H1 (cell line): ENCODE data around the gene KLHDC1. TPM values are rescaled to one million over a fixed set of nuclear protein-coding genes. Genes with fewer than 3 reads are reported as not detected.

Experiments used
- CTCF ChIA-PET: fragments of 300-600 bp; sonication (Branson Sonifier 250); formaldehyde crosslinking; loops from one replicate; lab custom pipeline; 2021; ENCODE audit not compliant: partially characterized antibody; lab: Charles Lee
- POLR2A ChIA-PET: fragments of 300-600 bp; sonication (Branson Sonifier 250); formaldehyde crosslinking; loops from one replicate; lab custom pipeline; 2021; ENCODE audit warnings: inconsistent platforms; ENCODE audit not compliant: partially characterized antibody; lab: Charles Lee
- DNase-seq, 2 experiments: peaks; one replicate each; pipeline versions ENCODE4 v3.0.0 to v3.0.0-alpha.2; 2010 to 2022; ENCODE audit warnings: low spot score in 2 of 2, low read depth in 1 of 2, mixed read lengths in 1 of 2
- FAIRE-seq: peaks from 2 replicates; lab custom pipeline; 2011; peaks lifted over from hg19 to GRCh38; lab: Jason Lieb, UNC
- H2AFZ ChIP-seq: 2 replicates; pipeline ENCODE4 v1.8.1; 2012; ENCODE audit warnings: low read length, inconsistent platforms
- H2AK5ac ChIP-seq: 2 replicates; pipeline ENCODE4 v1.6.1; 2013; ENCODE audit warnings: low read depth, low read length
- H2BK120ac ChIP-seq: replicated peaks from 2 replicates; pipeline ENCODE3; 2013; ENCODE audit warnings: low read depth, low read length, inconsistent platforms
- H2BK12ac ChIP-seq: 2 replicates; pipeline ENCODE4 v1.6.1; 2013; ENCODE audit warnings: low read depth, low read length
- H2BK15ac ChIP-seq: 2 replicates; pipeline ENCODE4 v1.6.1; 2013; ENCODE audit warnings: low read length
- H2BK20ac ChIP-seq: 2 replicates; pipeline ENCODE4 v1.6.1; 2013; ENCODE audit warnings: low read length
- H2BK5ac ChIP-seq: 2 replicates; pipeline ENCODE4 v1.6.1; 2013; ENCODE audit warnings: low read depth, low read length
- H3K14ac ChIP-seq: 2 replicates; pipeline ENCODE4 v1.6.1; 2013; ENCODE audit warnings: inconsistent platforms; ENCODE audit not compliant: insufficient read length
- H3K18ac ChIP-seq: 2 replicates; pipeline ENCODE4 v1.6.1; 2013; ENCODE audit warnings: low read length; ENCODE audit errors: extremely low read depth
- H3K23ac ChIP-seq: 2 replicates; pipeline ENCODE4 v1.6.1; 2013; ENCODE audit warnings: inconsistent platforms; ENCODE audit not compliant: insufficient read length
- H3K23me2 ChIP-seq: 2 replicates; pipeline ENCODE4 v1.6.1; 2013; ENCODE audit warnings: low read depth, low read length
- H3K27ac ChIP-seq: 2 replicates; pipeline ENCODE4 v1.6.1; 2011; ENCODE audit warnings: low read depth, low read length, inconsistent platforms
- H3K27me3 ChIP-seq, 4 experiments: replicated peaks in 1 of 4; 1 replicate in 1 of 4; 2 replicates in 3 of 4; pipeline versions ENCODE4 v1.6.1 to v1.8.1; 2011 to 2013; ENCODE audit warnings: low read length in 3 of 4, mild to moderate bottlenecking in 3 of 4, inconsistent platforms in 2 of 4, mixed read lengths in 2 of 4, moderate library complexity in 1 of 4; ENCODE audit not compliant: control insufficient read depth in 3 of 4, insufficient read depth in 3 of 4; ENCODE audit errors: extremely low read depth in 1 of 4
- H3K36me3 ChIP-seq, 4 experiments: 2 replicates each; pipeline versions ENCODE4 v1.6.1 to v1.8.1; 2011 to 2013; ENCODE audit warnings: mild to moderate bottlenecking in 4 of 4, low read length in 3 of 4, moderate library complexity in 2 of 4, control low read depth in 1 of 4, inconsistent platforms in 1 of 4; ENCODE audit not compliant: insufficient read depth in 4 of 4, control insufficient read depth in 2 of 4
- H3K4ac ChIP-seq: replicated peaks from 2 replicates; pipeline ENCODE3; 2013; ENCODE audit warnings: low read length, low read depth, mixed read lengths, inconsistent platforms; ENCODE audit not compliant: insufficient read length
- H3K4me1 ChIP-seq, 4 experiments: replicated peaks in 1 of 4; 1 replicate in 1 of 4; 2 replicates in 3 of 4; pipeline versions ENCODE4 v1.6.1 to v1.8.1; 2011 to 2013; ENCODE audit warnings: low read length in 3 of 4, inconsistent platforms in 2 of 4, mixed read lengths in 1 of 4; ENCODE audit not compliant: insufficient read depth in 4 of 4, control insufficient read depth in 3 of 4
- H3K4me2 ChIP-seq, 2 experiments: 2 replicates each; pipeline versions ENCODE4 v1.6.1 to v1.8.1; 2011 to 2013; ENCODE audit warnings: low read depth in 2 of 2, low read length in 2 of 2, control low read depth in 1 of 2, inconsistent platforms in 1 of 2, mild to moderate bottlenecking in 1 of 2; ENCODE audit not compliant: insufficient read depth in 1 of 2
- H3K4me3 ChIP-seq, 4 experiments: fragments of 200-600, 300-600 bp in 1 of 4; sonication (generic), shearing (Covaris generic), sonication (Bioruptor Twin) in 1 of 4; 2 replicates each; pipeline versions ENCODE4 v1.5.1 to v1.8.1; 2011 to 2016; ENCODE audit warnings: low read length in 4 of 4, low read depth in 3 of 4, control low read depth in 2 of 4, inconsistent platforms in 2 of 4, mild to moderate bottlenecking in 2 of 4, mixed read lengths in 1 of 4, moderate library complexity in 1 of 4; ENCODE audit not compliant: insufficient read depth in 2 of 4; ENCODE audit errors: extremely low read depth in 1 of 4
- H3K56ac ChIP-seq: replicated peaks from 2 replicates; pipeline ENCODE3; 2013; ENCODE audit warnings: low read depth, mild to moderate bottlenecking, mixed read lengths, low read length, inconsistent platforms; ENCODE audit not compliant: insufficient read length
- H3K79me1 ChIP-seq: 2 replicates; pipeline ENCODE4 v1.6.1; 2013; ENCODE audit warnings: low read depth, low read length, control low read depth
- H3K79me2 ChIP-seq, 2 experiments: 2 replicates each; pipeline versions ENCODE4 v1.6.1 to v1.8.1; 2012 to 2013; ENCODE audit warnings: low read length in 2 of 2, mild to moderate bottlenecking in 2 of 2, inconsistent platforms in 1 of 2; ENCODE audit not compliant: insufficient read depth in 2 of 2, control insufficient read depth in 1 of 2
- H3K9ac ChIP-seq, 4 experiments: replicated peaks in 1 of 4; 1 replicate in 1 of 4; 2 replicates in 3 of 4; pipeline versions ENCODE4 v1.6.1 to v1.8.1; 2011 to 2013; ENCODE audit warnings: low read depth in 3 of 4, low read length in 3 of 4, control low read depth in 2 of 4, mild to moderate bottlenecking in 2 of 4, moderate library complexity in 2 of 4, inconsistent platforms in 1 of 4; ENCODE audit errors: extremely low read depth in 1 of 4
- H3K9me3 ChIP-seq, 2 experiments: 2 replicates each; pipeline versions ENCODE4 v1.6.1 to v1.8.1; 2012 to 2013; ENCODE audit warnings: mild to moderate bottlenecking in 2 of 2, moderate library complexity in 2 of 2, control low read depth in 1 of 2, inconsistent platforms in 1 of 2, low read depth in 1 of 2, low read length in 1 of 2, mixed read lengths in 1 of 2; ENCODE audit not compliant: insufficient read depth in 2 of 2
- H4K20me1 ChIP-seq, 2 experiments: replicated peaks in 1 of 2; 2 replicates each; pipeline versions ENCODE3 to v1.8.1; 2011 to 2013; ENCODE audit warnings: inconsistent platforms in 2 of 2, low read length in 2 of 2, mild to moderate bottlenecking in 1 of 2; ENCODE audit not compliant: insufficient read depth in 2 of 2, control insufficient read depth in 1 of 2
- H4K5ac ChIP-seq: 2 replicates; pipeline ENCODE4 v1.6.1; 2013; ENCODE audit warnings: low read length, low read depth, mixed read lengths, inconsistent platforms; ENCODE audit not compliant: insufficient read length
- H4K8ac ChIP-seq: 2 replicates; pipeline ENCODE4 v1.8.0; 2013; ENCODE audit warnings: mild to moderate bottlenecking, moderate library complexity, low read length, inconsistent platforms; ENCODE audit not compliant: insufficient read depth; ENCODE audit errors: extremely low read depth
- H4K91ac ChIP-seq: replicated peaks from 2 replicates; pipeline ENCODE3; 2013; ENCODE audit warnings: low read length, mixed read lengths, inconsistent platforms; ENCODE audit not compliant: insufficient read length
- ZNF274 ChIP-seq: IDR thresholded peaks from 2 replicates; pipeline ENCODE4 v1.7.0; 2012; ENCODE audit warnings: low read length, borderline replicate concordance; ENCODE audit errors: extremely low read depth
- WGBS, 2 experiments: shearing (Covaris generic) in 1 of 2; methylation state at CpG; one replicate each; pipeline versions ENCODE4 v1.1.6 to v1.1.7; 2013 to 2015; ENCODE audit warnings: low lambda C conversion rate in 2 of 2, mixed read lengths in 2 of 2, inconsistent platforms in 1 of 2, low coverage in 1 of 2, missing lambda C conversion rate in 1 of 2; ENCODE audit not compliant: insufficient replicate concordance in 2 of 2, insufficient coverage in 1 of 2, insufficient read length in 1 of 2; ENCODE audit errors: extremely low coverage in 1 of 2, missing lambda C conversion rate in 1 of 2; 5-methylcytosine and 5-hydroxymethylcytosine counted together
- polyA plus RNA-seq, 7 experiments: library from polyadenylated mRNA; depleted of rRNA in 3 of 7; stranded (reverse) in 5 of 7; unstranded in 2 of 7; fragments of >200 nt in 5 of 7; fragments of 200-250 nt in 2 of 7; gene quantifications; 1 replicate in 5 of 7; 2 replicates in 1 of 7; 4 replicates in 1 of 7; pipeline versions ENCODE4 v1.2.1 to v1.2.3, GENCODE V29; 2011 to 2013; ENCODE audit warnings: missing spikeins in 2 of 7, mixed read lengths in 2 of 7
- total RNA-seq: library from RNA; stranded (reverse); fragmentation: NEBNext Ultra II Directional; extraction: Animal tissue kit (Norgen Biotek cat#: 25700); gene quantifications from 2 replicates; pipeline ENCODE4 v1.2.1, GENCODE V29; 2021

The KLHDC1 gene
- total and polyA plus RNA-seq, 2 of the 8 experiments (the other 6 are each of a cell fraction or from before 2014, with no cell fraction given) = 0.08 TPM; not detected in 1

GRCh38 chr14:49703965-49704364, 11.0 kb downstream of the KLHDC1 start:
- Histone ChIP-seq H2BK120ac (no peak overlapping the region), H3K23me2 (no peaks in the 10 kb centered on the region), H3K27me3 (no peaks in the 10 kb centered on the region), H3K36me3 (no peaks in the 10 kb centered on the region), H3K4me2 (no peak overlapping the region), H3K79me1 (no peaks in the 10 kb centered on the region), H3K4me3 (no peak overlapping the region), H3K18ac (no peak overlapping the region), H2BK12ac (no peak overlapping the region), H4K8ac (no peak overlapping the region), H3K4me1 (no peaks in the 10 kb centered on the region), H3K9ac (no peak overlapping the region), H3K27ac (no peak overlapping the region), H3K79me2 (no peaks in the 10 kb centered on the region), H2BK15ac (no peak overlapping the region), H2BK20ac (no peak overlapping the region), H3K14ac (no peak overlapping the region), H3K9me3 (no peaks in the 10 kb centered on the region), H3K56ac (no peak overlapping the region), H4K5ac (no peak overlapping the region), H3K4ac (no peak overlapping the region), H2BK5ac (no peak overlapping the region), H2AFZ (no peak overlapping the region), H3K23ac (no peak overlapping the region), H4K20me1 (no peaks in the 10 kb centered on the region), H2AK5ac (no peak overlapping the region), H4K91ac (no peak overlapping the region)
- no peak for FAIRE-seq
- ChIA-PET CTCF (no interaction called here), POLR2A (no interaction called here)
- DNase-seq = no peak
- WGBS, 2 experiments = 91% methylated on average over 3 of the region's 3 CpGs; no CpG with 5 or more reads in 1 of the 2 experiments
- TF ChIP-seq ZNF274 = no peak
